ENCODE data around the gene FANK1. TPM values are rescaled to one million over a fixed set of nuclear protein-coding genes. Genes with fewer than 3 reads are reported as not detected.

FANK1 gene
- total and polyA plus RNA-seq, 11 donors = 0.33 to 1.8 (median 0.44) TPM; not detected in 3

DNA sequence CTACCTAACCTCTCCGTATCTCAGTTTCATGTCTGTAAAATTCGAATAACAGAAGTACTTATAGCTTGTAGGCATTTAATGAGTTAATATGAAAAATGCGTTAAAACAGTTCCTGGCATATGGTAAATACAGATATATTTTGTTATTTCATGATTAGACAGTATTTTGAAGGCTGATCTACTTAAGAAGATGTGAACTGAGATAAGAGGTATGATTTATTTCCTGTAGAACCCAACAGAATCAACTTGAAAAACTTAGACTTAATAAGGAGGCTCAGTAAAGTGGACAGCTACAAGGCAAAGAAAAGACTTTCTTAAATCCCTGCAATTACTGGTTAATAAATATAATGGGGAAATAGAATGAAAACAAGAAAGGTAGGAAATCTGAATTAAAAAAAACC is 103.3 kb downstream of the FANK1 start:
- no peak for TF ChIP-seq POLR2A (IDR thresholded peaks at IDR 0.05)
- TF ChIP-seq, protein P1, sequence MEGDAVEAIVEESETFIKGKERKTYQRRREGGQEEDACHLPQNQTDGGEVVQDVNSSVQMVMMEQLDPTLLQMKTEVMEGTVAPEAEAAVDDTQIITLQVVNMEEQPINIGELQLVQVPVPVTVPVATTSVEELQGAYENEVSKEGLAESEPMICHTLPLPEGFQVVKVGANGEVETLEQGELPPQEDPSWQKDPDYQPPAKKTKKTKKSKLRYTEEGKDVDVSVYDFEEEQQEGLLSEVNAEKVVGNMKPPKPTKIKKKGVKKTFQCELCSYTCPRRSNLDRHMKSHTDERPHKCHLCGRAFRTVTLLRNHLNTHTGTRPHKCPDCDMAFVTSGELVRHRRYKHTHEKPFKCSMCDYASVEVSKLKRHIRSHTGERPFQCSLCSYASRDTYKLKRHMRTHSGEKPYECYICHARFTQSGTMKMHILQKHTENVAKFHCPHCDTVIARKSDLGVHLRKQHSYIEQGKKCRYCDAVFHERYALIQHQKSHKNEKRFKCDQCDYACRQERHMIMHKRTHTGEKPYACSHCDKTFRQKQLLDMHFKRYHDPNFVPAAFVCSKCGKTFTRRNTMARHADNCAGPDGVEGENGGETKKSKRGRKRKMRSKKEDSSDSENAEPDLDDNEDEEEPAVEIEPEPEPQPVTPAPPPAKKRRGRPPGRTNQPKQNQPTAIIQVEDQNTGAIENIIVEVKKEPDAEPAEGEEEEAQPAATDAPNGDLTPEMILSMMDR (IDR thresholded peaks at IDR 0.05) = no peak
- WGBS, 4 donors = 73 to 80% (median 75%) methylated on average over 3 of the region's 3 CpGs
- Histone ChIP-seq H3K4me3 (no peak overlapping the region), H3K27ac (no peak overlapping the region), H3K9me3 (no peaks in the 10 kb centered on the region), H3K4me1 (no peaks in the 10 kb centered on the region), H3K36me3 (no peaks in the 10 kb centered on the region), H3K27me3 (no peaks in the 10 kb centered on the region)
- no peak for DNase-seq
- no peak for ATAC-seq
- intact Hi-C loops (cut with DNase I) = no loop called here

DNA sequence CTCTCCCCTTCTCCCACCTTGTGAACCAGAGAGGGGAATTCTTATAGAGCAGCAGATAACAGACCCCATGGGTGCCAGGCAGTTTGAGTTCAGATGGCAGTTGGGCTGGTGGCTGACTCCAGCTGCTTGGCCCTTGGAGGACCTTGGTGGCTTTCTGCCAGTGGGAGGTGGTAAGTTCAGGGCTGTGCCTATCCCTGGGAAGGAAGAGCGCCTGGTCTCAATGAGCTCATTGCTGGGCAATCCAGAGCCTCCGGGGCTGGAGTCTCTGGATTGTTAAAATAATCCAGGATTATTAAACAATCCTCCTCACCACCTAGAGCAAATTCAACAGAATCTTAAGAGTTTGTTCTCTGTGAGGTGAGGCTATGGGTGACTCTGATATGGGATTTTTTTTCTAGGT is 105.2 kb downstream of the FANK1 start:
- no peak for DNase-seq
- no peak for ATAC-seq
- H3K27me3 ChIP-seq = no peaks in the 10 kb centered on the region
- no peaks in the 10 kb centered on the region for H3K9me3 ChIP-seq
- WGBS, 4 donors = 42 to 62% (median 54%) methylated on average over 2 of the region's 2 CpGs
- H3K4me1 ChIP-seq = no peaks in the 10 kb centered on the region
- intact Hi-C loops (cut with DNase I) = no loop called here
- H3K36me3 ChIP-seq = no peaks in the 10 kb centered on the region
- H3K27ac ChIP-seq = no peak overlapping the region
- TF ChIP-seq POLR2A (IDR thresholded peaks at IDR 0.05) = no peak
- TF ChIP-seq, protein P1 (IDR thresholded peaks at IDR 0.05) = no peak
- H3K4me3 ChIP-seq = no peak overlapping the region

DNA sequence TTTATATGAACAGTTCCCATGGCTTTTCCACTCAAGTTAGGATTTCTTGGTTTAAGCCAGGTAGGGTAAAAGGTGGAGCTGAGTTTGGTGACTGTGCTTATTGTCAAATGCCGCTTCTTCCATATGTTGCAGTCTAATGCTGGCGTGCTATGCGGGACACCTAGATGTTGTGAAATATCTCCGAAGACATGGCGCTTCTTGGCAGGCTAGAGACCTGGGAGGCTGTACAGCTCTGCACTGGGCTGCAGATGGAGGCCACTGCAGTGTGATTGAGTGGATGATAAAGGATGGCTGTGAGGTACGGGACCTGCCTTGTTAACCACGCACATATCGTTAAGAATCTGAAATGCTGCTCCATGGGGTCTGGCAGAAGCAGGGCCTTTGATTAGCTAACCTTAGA is 108.4 kb downstream of the FANK1 start:
- intact Hi-C loops (cut with DNase I) = no loop called here

DNA sequence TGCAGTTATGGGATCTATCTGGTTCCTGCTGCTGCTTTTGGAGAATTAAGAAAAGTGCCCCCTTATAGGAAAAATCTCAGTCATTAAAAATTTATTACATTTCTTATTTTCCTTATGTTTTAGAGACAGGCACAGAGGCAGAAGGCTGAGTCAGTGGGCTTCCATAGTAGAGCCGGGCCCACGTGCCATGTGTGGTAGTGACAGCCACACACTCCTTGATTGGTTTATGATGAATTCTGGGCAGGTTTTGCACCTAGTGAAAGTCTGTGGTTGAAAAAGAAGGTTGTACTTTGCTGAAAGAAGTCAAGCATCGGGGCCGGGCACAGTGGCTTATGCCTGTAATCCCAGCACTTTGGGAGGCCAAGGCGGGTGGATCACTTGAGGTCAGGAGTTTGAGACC is 109.9 kb downstream of the FANK1 start:
- Histone ChIP-seq H3K27ac (no peak overlapping the region), H3K36me3 (no peaks in the 10 kb centered on the region), H3K4me3 (no peak overlapping the region), H3K27me3 (no peaks in the 10 kb centered on the region), H3K9me3 (peaks cover 0 to 6% (median 0%) of the 10 kb centered on the region in 12 donors), H3K4me1 (no peaks in the 10 kb centered on the region)
- ATAC-seq = no peak
- intact Hi-C loops (cut with DNase I) = no loop called here
- whole genome bisulfite sequencing, 4 donors = 74 to 96% (median 77%) methylated on average over 5 of the region's 5 CpGs
- DNase-seq = no peak
- TF ChIP-seq, protein P1 (IDR thresholded peaks at IDR 0.05) = no peak
- no peak for TF ChIP-seq POLR2A (IDR thresholded peaks at IDR 0.05)

More for the DNA sequence above, 108.4 kb downstream of the FANK1 start:
- TF ChIP-seq, protein P1 (IDR thresholded peaks at IDR 0.05) = no peak
- no peak for TF ChIP-seq POLR2A (IDR thresholded peaks at IDR 0.05)
- DNase-seq = no peak
- no peak overlapping the region for H3K4me3 ChIP-seq
- no peaks in the 10 kb centered on the region for H3K4me1 ChIP-seq
- H3K27ac ChIP-seq = no peak overlapping the region
- H3K9me3 ChIP-seq = no peaks in the 10 kb centered on the region
- WGBS, 4 donors = 82 to 83% (median 83%) methylated on average over 8 of the region's 8 CpGs
- H3K27me3 ChIP-seq = no peaks in the 10 kb centered on the region
- no peaks in the 10 kb centered on the region for H3K36me3 ChIP-seq
- no peak for ATAC-seq

All from heart left ventricle (tissue), 16 donors.